Neural progenitor cell (in vitro differentiated cells): ENCODE data around the gene CCM2.

Source experiments
- EZH2phosphoT487 ChIP-seq: fragments of 200-600 bp; sonication (generic); IDR thresholded peaks from 2 replicates; pipeline ENCODE4 v1.6.1; 2017; ENCODE audit warnings: antibody characterized with exemption
- TF ChIP-seq, protein P1 (sequence below): fragments of 200-600 bp; sonication (generic); IDR thresholded peaks from 2 replicates; pipeline ENCODE4 v1.5.1; 2017; ENCODE audit warnings: antibody characterized with exemption, mild to moderate bottlenecking

DNA sequence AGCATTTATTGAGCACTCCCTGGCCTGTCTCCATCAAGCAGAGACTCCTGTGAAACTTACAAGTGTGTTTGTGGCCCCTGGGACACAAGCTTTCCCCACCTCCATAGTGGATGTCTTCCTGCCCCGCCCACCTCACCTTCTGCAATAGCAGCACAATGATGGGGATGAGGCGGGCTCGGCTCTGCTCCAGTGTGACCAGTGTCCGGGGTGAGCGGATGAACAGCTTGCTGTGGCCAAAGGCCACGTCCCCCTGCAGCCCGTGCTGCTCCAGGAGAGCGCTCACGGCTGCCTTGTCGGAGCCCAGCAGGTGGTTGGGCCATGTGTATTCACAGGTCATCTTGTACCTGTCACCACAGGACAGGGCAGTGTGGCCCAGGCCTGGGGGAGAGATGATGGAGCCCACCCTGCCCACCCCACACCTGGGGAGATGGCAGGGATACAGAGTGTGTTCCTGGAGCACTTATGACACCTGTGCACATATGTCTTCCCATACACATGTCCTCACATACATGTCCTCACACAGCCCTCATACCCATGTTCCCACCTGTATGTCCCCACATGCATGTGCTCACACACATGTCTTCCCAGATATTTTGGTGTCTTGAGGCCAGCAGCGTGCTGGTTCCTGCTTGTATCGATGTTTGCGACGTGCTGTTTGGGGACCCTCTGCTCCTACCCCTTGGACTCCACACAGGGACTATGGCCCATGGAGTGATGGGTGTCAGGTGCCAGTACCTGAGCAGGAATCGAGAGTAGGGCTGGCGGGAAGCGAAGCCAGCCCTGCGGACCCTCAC is 33.9 kb upstream of the CCM2 start:
- TF ChIP-seq, protein P1, sequence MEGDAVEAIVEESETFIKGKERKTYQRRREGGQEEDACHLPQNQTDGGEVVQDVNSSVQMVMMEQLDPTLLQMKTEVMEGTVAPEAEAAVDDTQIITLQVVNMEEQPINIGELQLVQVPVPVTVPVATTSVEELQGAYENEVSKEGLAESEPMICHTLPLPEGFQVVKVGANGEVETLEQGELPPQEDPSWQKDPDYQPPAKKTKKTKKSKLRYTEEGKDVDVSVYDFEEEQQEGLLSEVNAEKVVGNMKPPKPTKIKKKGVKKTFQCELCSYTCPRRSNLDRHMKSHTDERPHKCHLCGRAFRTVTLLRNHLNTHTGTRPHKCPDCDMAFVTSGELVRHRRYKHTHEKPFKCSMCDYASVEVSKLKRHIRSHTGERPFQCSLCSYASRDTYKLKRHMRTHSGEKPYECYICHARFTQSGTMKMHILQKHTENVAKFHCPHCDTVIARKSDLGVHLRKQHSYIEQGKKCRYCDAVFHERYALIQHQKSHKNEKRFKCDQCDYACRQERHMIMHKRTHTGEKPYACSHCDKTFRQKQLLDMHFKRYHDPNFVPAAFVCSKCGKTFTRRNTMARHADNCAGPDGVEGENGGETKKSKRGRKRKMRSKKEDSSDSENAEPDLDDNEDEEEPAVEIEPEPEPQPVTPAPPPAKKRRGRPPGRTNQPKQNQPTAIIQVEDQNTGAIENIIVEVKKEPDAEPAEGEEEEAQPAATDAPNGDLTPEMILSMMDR: no peak
- no peak for TF ChIP-seq EZH2phosphoT487
